GM12872 (cell line): ENCODE data around the gene PLA2G4F.

Experiments used
- TF ChIP-seq, protein P1 (sequence below): IDR thresholded peaks from 3 replicates; pipeline ENCODE4 v1.5.1; 2011; ENCODE audit warnings: low read depth, mild to moderate bottlenecking, low read length, moderate library complexity; ENCODE audit not compliant: insufficient read depth

Gene PLA2G4F

DNA sequence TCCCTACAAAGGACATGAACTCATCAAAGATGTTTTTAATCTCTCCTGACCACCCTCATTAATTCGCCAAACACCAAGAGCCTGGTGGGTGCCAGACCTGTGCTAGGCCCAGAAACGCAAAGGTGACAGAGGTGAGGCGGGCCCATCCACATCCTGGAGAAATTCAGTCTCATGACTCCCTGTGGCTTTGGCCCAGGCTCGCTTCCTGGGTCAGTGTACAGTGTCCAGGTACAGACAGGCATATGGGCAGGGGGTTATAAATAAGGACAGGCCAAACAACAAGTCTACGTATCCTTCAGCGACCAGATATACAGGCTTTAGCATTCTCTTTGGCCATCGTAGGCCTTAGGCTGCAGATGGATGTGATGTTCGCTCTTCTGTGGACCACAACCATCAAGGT lies 945 bp upstream of the PLA2G4F start:
- TF ChIP-seq, protein P1, sequence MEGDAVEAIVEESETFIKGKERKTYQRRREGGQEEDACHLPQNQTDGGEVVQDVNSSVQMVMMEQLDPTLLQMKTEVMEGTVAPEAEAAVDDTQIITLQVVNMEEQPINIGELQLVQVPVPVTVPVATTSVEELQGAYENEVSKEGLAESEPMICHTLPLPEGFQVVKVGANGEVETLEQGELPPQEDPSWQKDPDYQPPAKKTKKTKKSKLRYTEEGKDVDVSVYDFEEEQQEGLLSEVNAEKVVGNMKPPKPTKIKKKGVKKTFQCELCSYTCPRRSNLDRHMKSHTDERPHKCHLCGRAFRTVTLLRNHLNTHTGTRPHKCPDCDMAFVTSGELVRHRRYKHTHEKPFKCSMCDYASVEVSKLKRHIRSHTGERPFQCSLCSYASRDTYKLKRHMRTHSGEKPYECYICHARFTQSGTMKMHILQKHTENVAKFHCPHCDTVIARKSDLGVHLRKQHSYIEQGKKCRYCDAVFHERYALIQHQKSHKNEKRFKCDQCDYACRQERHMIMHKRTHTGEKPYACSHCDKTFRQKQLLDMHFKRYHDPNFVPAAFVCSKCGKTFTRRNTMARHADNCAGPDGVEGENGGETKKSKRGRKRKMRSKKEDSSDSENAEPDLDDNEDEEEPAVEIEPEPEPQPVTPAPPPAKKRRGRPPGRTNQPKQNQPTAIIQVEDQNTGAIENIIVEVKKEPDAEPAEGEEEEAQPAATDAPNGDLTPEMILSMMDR = no peak

DNA sequence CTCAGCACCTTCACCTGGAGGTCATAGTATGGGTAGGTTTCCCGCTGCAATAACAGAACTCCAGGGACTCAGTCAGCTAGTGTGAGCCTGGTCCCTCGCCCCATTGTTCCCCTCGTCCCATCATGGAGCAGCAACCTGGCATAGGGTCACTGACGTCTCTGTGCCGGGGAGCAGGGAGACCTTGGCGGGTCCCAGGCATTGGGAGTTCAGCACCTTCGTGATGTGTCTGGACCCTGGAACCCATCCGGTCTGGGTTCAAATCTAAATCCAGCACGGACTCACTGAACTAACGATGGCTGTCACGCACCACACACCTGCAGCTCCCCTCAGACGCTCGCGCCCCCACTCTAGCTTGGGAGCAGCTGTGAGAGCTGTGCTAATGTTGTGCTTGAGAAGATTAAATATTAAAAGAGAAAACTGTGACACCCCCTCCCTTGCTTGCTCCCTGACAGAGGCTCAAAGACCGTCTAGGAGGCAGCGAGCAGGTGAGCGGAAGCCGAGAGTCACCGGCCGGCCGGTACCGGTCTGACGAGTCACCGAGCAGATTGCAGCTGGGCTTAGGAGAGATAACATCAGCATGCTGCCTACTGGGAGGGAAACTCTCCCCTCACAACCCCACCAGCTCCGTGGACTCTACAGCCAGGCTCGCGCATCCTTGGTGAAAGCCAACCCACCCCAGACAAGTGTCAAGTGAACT lies 742 bp downstream of the PLA2G4F start:
- TF ChIP-seq, protein P1 = no peak

DNA sequence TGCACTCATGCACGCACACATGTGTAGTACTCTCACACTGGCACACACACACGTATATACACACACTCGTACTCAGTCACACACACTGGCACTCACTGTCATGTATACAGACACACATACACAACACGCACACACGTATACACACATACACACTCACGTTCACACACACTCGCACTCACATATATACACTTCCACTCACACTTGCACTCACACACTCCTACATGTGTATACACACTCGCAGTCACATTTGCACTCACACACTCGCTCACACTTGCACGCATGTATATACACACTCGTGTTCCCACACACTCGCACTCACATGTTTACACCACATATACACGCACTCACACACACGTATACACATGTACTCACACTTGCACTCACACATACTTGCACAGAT lies 1.5 kb downstream of the PLA2G4F start:
- TF ChIP-seq, protein P1 = no peak

DNA sequence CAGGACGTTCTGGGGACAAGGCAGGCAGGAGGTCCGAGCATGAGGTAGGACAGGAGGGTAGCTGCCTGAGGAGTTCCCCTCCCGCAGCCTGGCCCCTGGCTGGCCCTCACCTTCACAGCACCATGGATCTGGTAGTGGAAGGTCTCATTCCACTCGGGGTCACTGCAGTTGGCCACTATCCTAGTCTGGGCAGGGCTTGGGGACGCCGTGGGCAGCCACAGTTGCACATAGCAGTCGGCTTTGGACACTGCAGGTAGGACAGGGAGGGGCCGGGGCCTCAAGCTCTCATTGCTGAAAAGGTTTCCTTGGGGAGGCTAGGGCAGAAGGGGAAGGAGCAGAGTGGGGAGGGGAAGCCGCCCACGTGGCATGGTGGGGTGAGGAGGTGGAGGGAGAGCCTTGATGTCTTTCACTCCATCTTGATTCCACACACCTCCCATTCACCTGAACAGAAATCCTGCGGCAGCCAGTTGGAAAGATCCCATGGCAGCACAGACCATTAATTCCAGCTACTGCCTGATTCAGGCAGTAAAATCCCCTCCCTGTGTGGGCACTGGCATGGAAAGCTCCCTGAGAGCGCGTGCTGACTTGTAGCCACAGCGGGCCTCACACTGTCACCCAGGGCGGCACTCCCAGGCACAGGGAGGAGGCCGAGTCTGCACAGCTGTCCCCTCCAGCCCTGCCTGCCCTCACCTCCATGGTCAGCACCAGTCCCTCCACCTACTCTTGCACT lies 2.1 kb downstream of the PLA2G4F start:
- TF ChIP-seq, protein P1 = no peak

DNA sequence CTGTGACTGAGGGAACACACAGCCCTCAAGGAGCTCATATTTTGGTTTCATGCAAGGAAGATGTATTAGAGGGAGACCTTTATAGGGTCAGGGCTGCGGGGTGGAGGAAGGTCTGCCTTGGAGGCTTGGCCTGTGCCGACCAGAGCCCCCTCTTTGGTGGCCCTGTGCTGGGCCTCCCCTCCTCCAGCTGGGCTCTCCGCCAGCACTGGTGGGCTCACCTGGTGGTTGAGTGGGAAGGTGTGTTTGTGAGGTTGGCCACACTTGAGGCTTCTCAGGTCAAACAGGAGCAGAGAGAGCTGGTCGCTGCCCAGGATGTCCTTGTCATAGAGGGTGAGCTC lies 2.6 kb downstream of the PLA2G4F start:
- TF ChIP-seq, protein P1 = no peak

DNA sequence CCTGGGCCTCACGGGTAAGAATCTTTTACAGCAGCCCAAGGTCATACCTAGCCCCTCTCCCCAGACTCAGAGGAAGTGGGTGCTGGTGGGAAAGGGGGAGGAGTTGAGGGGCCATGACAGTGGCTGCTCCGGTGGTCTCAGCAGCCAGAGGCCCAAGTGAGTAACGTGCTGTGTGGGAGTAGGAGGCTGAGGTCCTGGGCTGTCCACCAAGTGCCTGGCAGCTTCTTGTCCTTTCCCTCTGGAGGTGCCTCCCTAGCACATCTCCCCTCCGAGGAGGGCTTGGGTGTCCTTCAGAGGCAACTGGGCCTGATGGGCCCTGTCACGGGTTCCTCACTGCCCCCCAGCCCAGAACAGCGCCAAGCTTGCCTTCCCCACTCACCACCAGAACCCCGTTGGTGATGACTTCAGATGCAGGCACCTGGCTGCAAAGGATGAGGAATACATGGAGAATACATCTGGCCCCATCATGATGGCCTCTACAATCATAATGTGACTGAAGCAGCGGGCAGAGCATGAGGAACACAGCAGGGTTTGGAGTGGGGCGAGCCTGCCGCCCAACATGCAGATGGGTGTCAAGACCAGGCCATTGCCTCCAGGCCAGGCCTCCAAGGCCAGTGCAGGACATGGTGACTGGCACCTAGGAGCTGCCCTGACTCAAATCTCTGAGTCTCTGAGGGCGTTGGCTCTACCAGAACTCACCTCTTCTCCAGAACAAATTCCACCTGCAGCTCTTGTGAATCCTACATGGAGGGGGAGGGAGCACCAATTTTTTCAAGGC lies 3.3 kb downstream of the PLA2G4F start:
- TF ChIP-seq, protein P1 = no peak

DNA sequence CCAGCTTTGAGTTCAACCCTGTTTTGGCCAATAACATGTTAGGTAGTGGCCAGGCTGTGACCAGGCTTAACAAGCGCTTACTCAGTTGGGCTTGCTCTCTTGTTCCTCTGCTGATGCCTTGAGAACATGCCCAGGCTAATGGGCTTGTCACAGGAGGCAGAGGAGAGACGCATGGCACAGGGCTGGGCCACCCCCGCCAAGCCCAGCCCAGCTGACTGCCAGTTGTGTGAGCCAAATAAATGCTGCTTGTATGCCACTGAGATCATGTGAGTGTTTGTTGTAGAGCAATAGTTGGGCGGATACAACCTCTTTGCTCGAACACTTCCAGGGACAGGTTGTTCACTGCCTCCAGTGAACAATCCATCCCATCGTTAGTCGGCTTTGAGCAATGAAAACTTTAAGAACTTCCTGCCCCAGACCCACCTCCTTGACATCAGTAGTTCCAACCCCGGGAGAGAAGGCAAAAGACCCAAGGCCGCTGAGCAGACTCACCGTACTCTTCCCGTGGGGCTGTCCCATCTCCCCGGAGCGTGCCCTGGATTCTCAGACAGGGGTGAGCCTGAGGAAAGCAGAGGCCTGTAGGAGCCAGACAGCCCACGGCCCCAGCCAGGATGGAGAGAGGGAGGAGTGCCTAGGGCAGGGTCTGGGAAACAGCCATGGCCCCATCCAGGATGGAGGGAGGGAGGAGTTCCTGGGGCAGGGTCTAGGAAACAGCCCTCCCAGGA lies 4.1 kb downstream of the PLA2G4F start:
- TF ChIP-seq, protein P1 = no peak
